Esophagus muscularis mucosa (tissue), 3 donors: ENCODE data around the gene PRLR.

Experiments
- POLR2A ChIP-seq: fragments of 450-650 bp; IDR thresholded peaks from one replicate; pipeline ENCODE4 v1.6.1; 2017; ENCODE audit warnings: antibody characterized with exemption, moderate library complexity, mild to moderate bottlenecking, low read depth
- POLR2AphosphoS5 ChIP-seq, 2 donors: sonication (generic); formaldehyde crosslinking; IDR thresholded peaks; one replicate each; pipeline ENCODE4 v1.6.1; 2017; ENCODE audit warnings: antibody characterized with exemption in 2 of 2
- TF ChIP-seq, protein P1 (sequence below), 3 experiments: fragments of 200-600 bp in 2 of 3; fragments of 450-650 bp in 1 of 3; sonication (generic) in 2 of 3; IDR thresholded peaks; one replicate each; pipeline ENCODE4 v1.5.1; 2017 to 2019; ENCODE audit warnings: antibody characterized with exemption in 3 of 3, mild to moderate bottlenecking in 2 of 3, moderate library complexity in 1 of 3

DNA sequence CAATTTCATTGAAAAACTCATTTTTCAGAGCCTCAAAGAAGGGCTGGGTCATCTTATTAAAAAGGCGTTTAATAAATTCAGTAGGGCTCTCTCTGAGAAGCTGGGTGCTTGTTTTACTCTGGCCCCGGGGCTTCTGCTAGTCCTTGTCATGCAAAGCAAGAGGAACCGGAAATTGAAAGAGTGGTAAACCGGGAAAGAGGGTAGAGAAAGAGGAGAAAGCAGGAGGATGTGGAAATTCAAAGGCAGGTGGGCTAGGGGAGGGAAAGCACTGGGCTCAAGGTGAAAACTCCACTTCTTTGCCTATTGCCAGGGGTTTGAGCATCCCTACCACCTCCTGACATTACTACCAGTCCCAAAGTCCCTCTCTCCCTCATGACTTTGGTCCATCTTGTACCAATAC lies 118.0 kb downstream of the PRLR start:
- TF ChIP-seq, protein P1, sequence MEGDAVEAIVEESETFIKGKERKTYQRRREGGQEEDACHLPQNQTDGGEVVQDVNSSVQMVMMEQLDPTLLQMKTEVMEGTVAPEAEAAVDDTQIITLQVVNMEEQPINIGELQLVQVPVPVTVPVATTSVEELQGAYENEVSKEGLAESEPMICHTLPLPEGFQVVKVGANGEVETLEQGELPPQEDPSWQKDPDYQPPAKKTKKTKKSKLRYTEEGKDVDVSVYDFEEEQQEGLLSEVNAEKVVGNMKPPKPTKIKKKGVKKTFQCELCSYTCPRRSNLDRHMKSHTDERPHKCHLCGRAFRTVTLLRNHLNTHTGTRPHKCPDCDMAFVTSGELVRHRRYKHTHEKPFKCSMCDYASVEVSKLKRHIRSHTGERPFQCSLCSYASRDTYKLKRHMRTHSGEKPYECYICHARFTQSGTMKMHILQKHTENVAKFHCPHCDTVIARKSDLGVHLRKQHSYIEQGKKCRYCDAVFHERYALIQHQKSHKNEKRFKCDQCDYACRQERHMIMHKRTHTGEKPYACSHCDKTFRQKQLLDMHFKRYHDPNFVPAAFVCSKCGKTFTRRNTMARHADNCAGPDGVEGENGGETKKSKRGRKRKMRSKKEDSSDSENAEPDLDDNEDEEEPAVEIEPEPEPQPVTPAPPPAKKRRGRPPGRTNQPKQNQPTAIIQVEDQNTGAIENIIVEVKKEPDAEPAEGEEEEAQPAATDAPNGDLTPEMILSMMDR (IDR thresholded peaks at IDR 0.05) = no peak
- TF ChIP-seq POLR2A (no peak), POLR2AphosphoS5 (IDR thresholded peaks at IDR 0.05) (no peak)
